Measurements from ENCODE around the gene SARS2.

The SARS2 gene

GRCh38 chr19:38929929-38930775 lies at the start of gene SARS2:
Gene SARS2 (minus strand): TSS chr19:38930763. CDS start chr19:38930736, 27 bp downstream.
- Histone ChIP-seq H3K36me3 (ENCODE audit: control insufficient read depth, insufficient read depth, low read length) (peaks cover 44% of the 10 kb centered on the region), H3K9ac (ENCODE audit: low read length) (peak within 1 kb of the TSS; percentile 95), H3K4me3 (ENCODE audit: low read depth, low read length) (peak within 1 kb of the TSS; percentile 79), H3K27me3 (ENCODE audit: control insufficient read depth, insufficient read depth, low read length) (no peaks in the 10 kb centered on the region), H3K27ac (ENCODE audit: low read depth, low read length) (peak within 1 kb of the TSS; percentile 94), H3K9me3 (ENCODE audit: control insufficient read depth, insufficient read depth, low read depth, low read length) (peaks cover 15% of the 10 kb centered on the region), H3K4me1 (ENCODE audit: control insufficient read depth, insufficient read depth, low read length) (0 out of 2 replicates have a peak, but pooled peaks cover 7% of the 10 kb centered on the region)

GRCh38 chr19:38979812-38980211 lies 49.2 kb upstream of the SARS2 start:
- Histone ChIP-seq H3K27ac (ENCODE audit: low read depth, low read length) (no peak overlapping the region), H3K27me3 (ENCODE audit: control insufficient read depth, insufficient read depth, low read length) (no peaks in the 10 kb centered on the region), H3K9ac (ENCODE audit: low read length) (no peak overlapping the region), H3K4me1 (ENCODE audit: control insufficient read depth, insufficient read depth, low read length) (peaks cover 8% of the 10 kb centered on the region; the same call in 1 of the 2 replicates), H3K9me3 (ENCODE audit: control insufficient read depth, insufficient read depth, low read depth, low read length) (peaks cover 15% of the 10 kb centered on the region), H3K36me3 (ENCODE audit: control insufficient read depth, insufficient read depth, low read length) (no peaks in the 10 kb centered on the region), H3K4me3 (ENCODE audit: low read depth, low read length) (no peak overlapping the region)

- Histone ChIP-seq H3K9ac (ENCODE audit: low read length) (no peak overlapping the region), H3K36me3 (ENCODE audit: control insufficient read depth, insufficient read depth, low read length) (no peaks in the 10 kb centered on the region), H3K27me3 (ENCODE audit: control insufficient read depth, insufficient read depth, low read length) (no peaks in the 10 kb centered on the region), H3K9me3 (ENCODE audit: control insufficient read depth, insufficient read depth, low read depth, low read length) (peaks cover 15% of the 10 kb centered on the region), H3K4me3 (ENCODE audit: low read depth, low read length) (no peak overlapping the region), H3K4me1 (ENCODE audit: control insufficient read depth, insufficient read depth, low read length) (peaks cover 12% of the 10 kb centered on the region), H3K27ac (ENCODE audit: low read depth, low read length) (no peak overlapping the region)
Measured at GRCh38 chr19:38978326-38978689, 47.7 kb upstream of the SARS2 start.

- peaks cover 12% of the 10 kb centered on the region for H3K4me1 ChIP-seq (ENCODE audit: control insufficient read depth, insufficient read depth, low read length)
- peaks cover 15% of the 10 kb centered on the region for H3K9me3 ChIP-seq (ENCODE audit: control insufficient read depth, insufficient read depth, low read depth, low read length)
- no peak overlapping the region for H3K9ac ChIP-seq (ENCODE audit: low read length)
- no peaks in the 10 kb centered on the region for H3K36me3 ChIP-seq (ENCODE audit: control insufficient read depth, insufficient read depth, low read length)
- H3K27me3 ChIP-seq (ENCODE audit: control insufficient read depth, insufficient read depth, low read length): no peaks in the 10 kb centered on the region
- no peak overlapping the region for H3K27ac ChIP-seq (ENCODE audit: low read depth, low read length)
- H3K4me3 ChIP-seq (ENCODE audit: low read depth, low read length): no peak overlapping the region
Measured at GRCh38 chr19:38977445-38978325, 47.1 kb upstream of the SARS2 start.

GRCh38 chr19:38975861-38976271 lies 45.3 kb upstream of the SARS2 start:
- Histone ChIP-seq H3K4me1 (ENCODE audit: control insufficient read depth, insufficient read depth, low read length) (peaks cover 12% of the 10 kb centered on the region), H3K9me3 (ENCODE audit: control insufficient read depth, insufficient read depth, low read depth, low read length) (peaks cover 10% of the 10 kb centered on the region), H3K27ac (ENCODE audit: low read depth, low read length) (peak overlapping the region; percentile 20; the same call in 1 of the 2 replicates), H3K36me3 (ENCODE audit: control insufficient read depth, insufficient read depth, low read length) (peaks cover 2% of the 10 kb centered on the region; the same call in 1 of the 2 replicates), H3K9ac (ENCODE audit: low read length) (peak overlapping the region; percentile 52), H3K27me3 (ENCODE audit: control insufficient read depth, insufficient read depth, low read length) (no peaks in the 10 kb centered on the region), H3K4me3 (ENCODE audit: low read depth, low read length) (peak overlapping the region; percentile 69)

GRCh38 chr19:38975214-38975860 lies 44.8 kb upstream of the SARS2 start, which contains the start of gene FBXO17:
Gene FBXO17 (minus strand): TSS chr19:38975742. CDS start chr19:38950319, 25,423 bp downstream.
- peaks cover 2% of the 10 kb centered on the region; the same call in 1 of the 2 replicates for H3K36me3 ChIP-seq (ENCODE audit: control insufficient read depth, insufficient read depth, low read length)
- no peaks in the 10 kb centered on the region for H3K27me3 ChIP-seq (ENCODE audit: control insufficient read depth, insufficient read depth, low read length)
- H3K4me3 ChIP-seq (ENCODE audit: low read depth, low read length): peak within 1 kb of the TSS; percentile 69
- peaks cover 5% of the 10 kb centered on the region for H3K9me3 ChIP-seq (ENCODE audit: control insufficient read depth, insufficient read depth, low read depth, low read length)
- H3K4me1 ChIP-seq (ENCODE audit: control insufficient read depth, insufficient read depth, low read length): peaks cover 12% of the 10 kb centered on the region
- peak within 1 kb of the TSS; percentile 86 for H3K9ac ChIP-seq (ENCODE audit: low read length)
- peak within 1 kb of the TSS; percentile 64; the same call in 1 of the 2 replicates for H3K27ac ChIP-seq (ENCODE audit: low read depth, low read length)

- Histone ChIP-seq H3K4me3 (ENCODE audit: low read depth, low read length) (peak overlapping the region; percentile 69), H3K9me3 (ENCODE audit: control insufficient read depth, insufficient read depth, low read depth, low read length) (peaks cover 1% of the 10 kb centered on the region), H3K27me3 (ENCODE audit: control insufficient read depth, insufficient read depth, low read length) (no peaks in the 10 kb centered on the region), H3K36me3 (ENCODE audit: control insufficient read depth, insufficient read depth, low read length) (peaks cover 2% of the 10 kb centered on the region; the same call in 1 of the 2 replicates), H3K27ac (ENCODE audit: low read depth, low read length) (peak overlapping the region; percentile 64; the same call in 1 of the 2 replicates), H3K4me1 (ENCODE audit: control insufficient read depth, insufficient read depth, low read length) (peaks cover 12% of the 10 kb centered on the region), H3K9ac (ENCODE audit: low read length) (peak overlapping the region; percentile 86)
Measured at GRCh38 chr19:38974624-38975213, 44.2 kb upstream of the SARS2 start.

GRCh38 chr19:38971672-38972071 lies 41.1 kb upstream of the SARS2 start:
- H3K27ac ChIP-seq (ENCODE audit: low read depth, low read length): no peak overlapping the region
- no peaks in the 10 kb centered on the region for H3K27me3 ChIP-seq (ENCODE audit: control insufficient read depth, insufficient read depth, low read length)
- peaks cover 10% of the 10 kb centered on the region for H3K4me1 ChIP-seq (ENCODE audit: control insufficient read depth, insufficient read depth, low read length)

GRCh38 chr19:38970664-38971532 lies 40.3 kb upstream of the SARS2 start:
- H3K27me3 ChIP-seq (ENCODE audit: control insufficient read depth, insufficient read depth, low read length): no peaks in the 10 kb centered on the region
- H3K4me1 ChIP-seq (ENCODE audit: control insufficient read depth, insufficient read depth, low read length): peaks cover 5% of the 10 kb centered on the region
- H3K9me3 ChIP-seq (ENCODE audit: control insufficient read depth, insufficient read depth, low read depth, low read length): no peaks in the 10 kb centered on the region
- H3K36me3 ChIP-seq (ENCODE audit: control insufficient read depth, insufficient read depth, low read length): peaks cover 12% of the 10 kb centered on the region
- H3K27ac ChIP-seq (ENCODE audit: low read depth, low read length): no peak overlapping the region
- no peak overlapping the region for H3K4me3 ChIP-seq (ENCODE audit: low read depth, low read length)
- no peak overlapping the region for H3K9ac ChIP-seq (ENCODE audit: low read length)

More at GRCh38 chr19:38971672-38972071, 41.1 kb upstream of the SARS2 start:
- Histone ChIP-seq H3K9me3 (ENCODE audit: control insufficient read depth, insufficient read depth, low read depth, low read length) (no peaks in the 10 kb centered on the region), H3K36me3 (ENCODE audit: control insufficient read depth, insufficient read depth, low read length) (peaks cover 8% of the 10 kb centered on the region), H3K4me3 (ENCODE audit: low read depth, low read length) (no peak overlapping the region), H3K9ac (ENCODE audit: low read length) (no peak overlapping the region)

Data from HUES6 (cell line).